ENCODE results near the gene MYO5B.

DNA sequence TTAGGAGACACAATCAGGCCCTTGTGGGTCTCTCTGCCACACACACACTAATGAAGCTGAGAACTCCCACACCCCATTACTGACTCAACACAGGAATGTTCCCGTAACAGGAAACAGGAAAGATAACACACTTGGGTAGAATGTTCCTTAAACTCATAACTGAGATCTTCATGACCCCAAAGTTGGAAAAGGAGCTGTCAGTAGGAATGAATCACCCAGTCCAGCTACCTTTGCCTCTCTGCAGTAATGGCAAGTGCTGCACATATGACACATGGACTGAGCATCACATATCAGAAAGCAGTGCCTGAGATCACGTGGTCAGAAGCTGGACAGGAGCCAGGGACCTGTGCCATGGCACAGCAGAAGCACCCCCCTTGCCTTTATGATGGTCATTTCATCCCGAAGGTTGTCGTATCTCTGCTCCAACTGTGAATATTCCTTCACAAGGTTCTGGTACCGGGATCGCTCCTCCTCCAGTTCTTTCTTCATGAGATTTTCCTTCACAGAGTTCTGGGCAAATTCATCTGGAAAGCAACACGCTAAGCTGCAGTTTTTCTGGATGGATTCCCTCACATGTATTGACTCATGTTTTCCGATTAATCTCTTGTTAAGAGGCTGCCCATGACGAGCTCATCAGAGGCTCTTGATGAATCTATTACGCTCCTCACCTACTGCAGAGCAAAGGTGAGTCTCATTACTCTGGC is 316.2 kb downstream of the MYO5B start:
- TF ChIP-seq, protein P1, sequence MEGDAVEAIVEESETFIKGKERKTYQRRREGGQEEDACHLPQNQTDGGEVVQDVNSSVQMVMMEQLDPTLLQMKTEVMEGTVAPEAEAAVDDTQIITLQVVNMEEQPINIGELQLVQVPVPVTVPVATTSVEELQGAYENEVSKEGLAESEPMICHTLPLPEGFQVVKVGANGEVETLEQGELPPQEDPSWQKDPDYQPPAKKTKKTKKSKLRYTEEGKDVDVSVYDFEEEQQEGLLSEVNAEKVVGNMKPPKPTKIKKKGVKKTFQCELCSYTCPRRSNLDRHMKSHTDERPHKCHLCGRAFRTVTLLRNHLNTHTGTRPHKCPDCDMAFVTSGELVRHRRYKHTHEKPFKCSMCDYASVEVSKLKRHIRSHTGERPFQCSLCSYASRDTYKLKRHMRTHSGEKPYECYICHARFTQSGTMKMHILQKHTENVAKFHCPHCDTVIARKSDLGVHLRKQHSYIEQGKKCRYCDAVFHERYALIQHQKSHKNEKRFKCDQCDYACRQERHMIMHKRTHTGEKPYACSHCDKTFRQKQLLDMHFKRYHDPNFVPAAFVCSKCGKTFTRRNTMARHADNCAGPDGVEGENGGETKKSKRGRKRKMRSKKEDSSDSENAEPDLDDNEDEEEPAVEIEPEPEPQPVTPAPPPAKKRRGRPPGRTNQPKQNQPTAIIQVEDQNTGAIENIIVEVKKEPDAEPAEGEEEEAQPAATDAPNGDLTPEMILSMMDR (IDR thresholded peaks at IDR 0.05 in 2 of 3, conservative IDR thresholded peaks at IDR 0.05 in 1 of 3; ENCODE audit: borderline replicate concordance in 1 of 3, insufficient read depth in 1 of 3, low read depth in 2 of 3, low read length in 2 of 3) = no peak
- TF ChIP-seq POLR2A (IDR thresholded peaks at IDR 0.05; ENCODE audit: borderline replicate concordance, extremely low read depth, insufficient read depth, insufficient read length) (no peak), SP1 (IDR thresholded peaks at IDR 0.05; ENCODE audit: low read depth) (no peak), TCF7L2 (IDR thresholded peaks at IDR 0.05; ENCODE audit: borderline replicate concordance, extremely low read depth, insufficient read depth, insufficient read length) (no peak), CEBPB (IDR thresholded peaks at IDR 0.05; ENCODE audit: low read depth) (no peak), ZNF274 (IDR thresholded peaks at IDR 0.05; ENCODE audit: low read depth, low read length) (no peak)
